ENCODE measurements around the gene DEPP1. TPM values are rescaled to one million over a fixed set of nuclear protein-coding genes. Genes with fewer than 3 reads are reported as not detected.

Gene DEPP1
- total RNA-seq, 1 experiment from 2014 or later = 0.64 TPM

GRCh38 chr10:44968091-44968490, 10.5 kb downstream of the DEPP1 start:
- DNase-seq (ENCODE audit: extremely low read depth, low read depth) = no peak

DNA sequence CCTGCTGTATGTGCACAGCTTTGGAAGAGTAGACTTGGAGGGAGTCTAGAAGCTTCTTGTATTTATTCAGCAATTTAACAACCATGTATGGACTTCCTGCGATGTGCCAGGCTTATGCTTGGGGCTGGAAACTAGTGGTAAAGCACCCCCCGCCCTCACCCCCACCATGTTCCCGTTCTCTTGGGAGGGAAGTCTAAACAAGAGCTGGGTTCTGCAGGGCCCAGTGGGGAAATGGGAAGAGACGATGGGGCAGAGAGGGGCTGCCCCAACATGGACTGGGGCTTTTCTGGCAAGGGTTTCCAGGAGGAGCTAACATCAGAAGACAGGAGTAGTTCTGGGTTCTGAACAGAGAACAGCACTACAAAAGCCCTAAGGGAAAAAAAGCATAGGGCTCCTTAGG, 11.0 kb downstream of the DEPP1 start:
- no peak for DNase-seq (ENCODE audit: extremely low read depth, low read depth)

DNA sequence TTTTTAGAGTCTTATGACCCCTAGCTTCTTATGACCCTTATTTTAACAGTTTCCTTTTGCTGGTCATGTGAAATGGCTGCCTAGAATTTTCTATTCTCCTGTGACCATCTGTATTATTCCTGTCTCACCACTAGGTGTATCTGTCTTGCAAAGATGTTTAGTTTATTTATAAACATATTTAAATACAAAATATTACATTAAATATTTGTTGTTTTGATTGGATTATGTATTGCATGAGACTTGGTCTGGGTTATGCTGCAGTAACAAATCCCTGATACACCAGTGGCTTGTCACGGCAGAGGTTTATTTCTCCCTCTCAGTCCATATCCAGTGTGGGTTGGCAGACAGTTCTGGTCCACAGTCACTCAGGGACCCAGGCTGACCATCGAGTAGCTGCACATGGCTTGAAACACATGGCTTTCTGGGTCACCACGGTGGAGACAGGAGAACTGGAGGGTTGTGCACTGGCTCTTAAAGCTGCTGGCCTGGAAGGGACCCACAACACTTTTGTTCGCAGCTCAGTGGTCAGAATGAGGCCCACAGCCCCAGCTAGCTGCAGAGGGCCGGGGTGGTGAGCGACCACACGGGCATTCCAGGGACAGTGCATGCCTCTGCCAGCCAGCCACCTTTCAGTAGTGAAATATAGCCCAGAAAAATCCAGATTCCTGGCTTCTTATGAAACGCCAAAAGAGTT, 11.6 kb downstream of the DEPP1 start:
- no peak for DNase-seq (ENCODE audit: extremely low read depth, low read depth)

- no peak for DNase-seq (ENCODE audit: extremely low read depth, low read depth)
Measured at GRCh38 chr10:44966129-44966815, 12.3 kb downstream of the DEPP1 start.

- no peak for DNase-seq (ENCODE audit: extremely low read depth, low read depth)
Measured at GRCh38 chr10:44965651-44966097, 12.9 kb downstream of the DEPP1 start.

GRCh38 chr10:44965104-44965503, 13.5 kb downstream of the DEPP1 start:
- DNase-seq (ENCODE audit: extremely low read depth, low read depth) = no peak

DNA sequence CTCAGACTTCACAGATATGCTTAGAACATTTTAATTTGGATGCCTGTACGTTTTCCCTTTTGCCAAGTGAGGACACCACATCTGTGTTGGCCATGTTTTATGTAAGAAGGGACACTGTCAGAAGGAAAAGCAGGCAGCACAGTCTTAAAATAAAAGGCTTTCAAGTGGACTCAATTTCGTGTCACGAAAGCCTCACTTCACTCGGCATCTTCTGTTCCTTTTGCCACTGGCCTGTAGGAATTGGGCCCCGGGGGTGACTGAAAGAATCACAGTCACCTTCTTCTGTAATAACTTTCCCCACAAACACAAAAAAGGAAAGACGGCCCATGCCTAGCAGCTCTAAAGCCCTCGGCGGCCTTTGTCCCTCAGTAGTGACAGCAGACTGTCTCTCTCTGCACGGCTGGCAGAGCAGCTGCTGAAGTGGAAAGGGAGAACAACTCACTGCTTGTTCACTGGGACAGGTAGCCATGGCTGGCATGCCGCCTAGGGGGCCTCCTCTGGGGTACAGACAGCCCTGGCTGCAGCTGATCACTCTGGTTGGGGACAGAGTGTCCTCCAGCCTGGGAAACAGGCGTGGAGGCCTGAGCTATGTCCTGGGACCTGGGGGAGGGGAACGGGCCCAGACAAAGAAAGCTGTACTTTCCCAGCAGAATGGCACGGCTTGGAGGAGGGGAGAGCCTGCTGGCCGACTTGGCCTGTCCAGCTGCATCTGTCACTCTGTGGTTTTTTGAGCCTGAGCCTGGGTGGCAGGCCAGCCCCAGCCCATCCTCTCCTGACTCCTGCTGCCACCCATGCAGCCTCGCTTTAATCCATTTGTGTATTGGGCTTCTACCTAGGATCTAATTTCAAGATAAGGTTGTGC, 14.6 kb downstream of the DEPP1 start:
- no peak for DNase-seq (ENCODE audit: extremely low read depth, low read depth)

DNA sequence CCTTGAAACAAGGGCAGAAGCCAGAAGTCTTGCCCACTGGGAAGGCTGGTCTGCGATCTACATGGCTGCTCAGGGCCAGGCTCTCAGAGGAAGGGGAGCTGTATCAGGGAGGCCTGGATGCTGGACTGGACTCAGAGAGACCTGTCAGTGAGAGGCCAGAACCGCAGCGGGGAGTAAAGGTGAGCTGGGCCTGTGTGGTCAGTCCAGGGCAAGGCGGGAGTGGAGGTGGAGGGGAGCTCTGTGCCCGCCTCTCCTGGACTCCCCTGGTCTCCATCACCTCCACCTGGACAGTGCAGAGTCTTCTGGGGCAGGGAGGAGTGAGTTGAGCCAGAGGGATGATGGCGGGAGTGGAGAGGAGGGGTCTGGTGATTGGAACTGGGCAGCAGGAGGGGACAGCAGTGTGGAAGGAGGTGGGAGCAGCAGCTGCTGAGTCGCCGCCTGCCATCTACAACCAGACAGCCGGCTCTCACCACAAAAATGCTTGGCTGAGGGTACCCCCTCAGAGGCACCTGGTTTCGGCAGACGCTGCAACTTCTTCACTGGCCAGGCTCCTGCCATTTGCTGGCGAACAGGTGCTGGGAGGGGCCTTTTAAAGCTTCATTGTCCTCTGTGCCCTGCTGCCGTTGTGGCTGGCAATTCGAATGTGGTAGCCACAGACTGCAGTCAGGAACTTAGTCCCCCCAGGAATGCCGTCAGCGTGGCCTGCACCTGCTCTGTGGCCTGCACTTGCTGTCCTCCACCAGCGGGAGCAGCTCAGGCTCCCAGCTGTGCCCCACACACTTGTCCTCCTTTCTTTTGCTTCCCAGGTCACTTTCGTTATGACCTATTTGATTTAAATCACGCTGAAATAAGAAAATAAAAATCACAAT, 15.5 kb downstream of the DEPP1 start:
- no peak for DNase-seq (ENCODE audit: extremely low read depth, low read depth)

GRCh38 chr10:44961931-44962750, 16.5 kb downstream of the DEPP1 start:
- no peak for DNase-seq (ENCODE audit: extremely low read depth, low read depth)

DNA sequence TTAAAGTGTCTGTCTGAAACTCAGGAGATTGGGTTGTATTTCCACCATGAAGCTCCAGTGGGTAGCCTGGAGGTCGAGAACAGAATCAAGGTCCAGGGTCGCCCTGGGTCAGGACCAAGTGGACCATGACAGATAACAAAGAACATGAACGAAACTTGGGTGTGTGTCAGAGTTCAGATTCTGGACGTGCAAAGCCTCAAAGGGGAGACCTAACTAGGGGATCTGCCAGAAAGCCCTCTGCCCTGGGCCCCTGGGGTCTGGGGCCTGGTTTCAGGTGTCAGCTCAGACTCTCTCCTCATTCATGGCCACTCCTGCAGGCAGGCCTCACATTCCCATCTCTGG, 17.4 kb downstream of the DEPP1 start:
- DNase-seq (ENCODE audit: extremely low read depth, low read depth) = no peak

DNA sequence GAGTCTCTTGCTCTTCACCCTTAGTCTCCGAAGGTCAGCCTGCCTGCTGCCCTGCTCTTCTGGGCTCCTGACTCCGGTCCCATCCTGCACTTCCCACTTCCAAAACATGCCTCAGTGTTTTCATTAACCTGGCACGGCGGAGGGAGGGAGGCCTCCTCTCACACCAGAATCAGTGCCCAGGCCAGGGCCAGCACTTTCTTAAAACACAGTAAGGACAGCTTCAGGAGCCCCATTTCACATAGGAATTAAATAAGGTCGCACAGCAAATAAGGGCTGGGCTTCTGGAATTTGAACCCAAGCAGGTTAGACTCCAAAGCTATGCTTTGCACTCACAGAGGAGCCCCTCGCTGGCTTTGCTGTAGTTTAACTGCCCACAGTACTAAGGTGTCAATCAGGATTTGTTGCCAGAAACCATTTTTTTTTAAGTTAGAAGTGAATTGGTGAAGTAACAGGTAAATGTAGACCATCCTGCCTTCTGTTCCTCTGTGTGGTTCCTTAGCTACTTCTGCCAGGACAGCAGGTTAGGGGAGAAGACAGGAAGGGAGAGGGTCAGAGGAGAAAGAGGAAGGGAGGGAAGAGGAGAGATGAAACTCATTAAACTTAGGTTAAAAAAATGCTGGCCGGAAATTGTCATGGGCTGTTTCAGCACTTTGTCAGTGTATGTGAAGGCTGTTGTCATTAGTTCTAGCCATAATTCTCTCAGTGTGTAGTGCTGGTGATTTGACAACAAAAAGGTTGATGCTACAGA, 18.0 kb downstream of the DEPP1 start:
- no peak for DNase-seq (ENCODE audit: extremely low read depth, low read depth)

GRCh38 chr10:44960088-44960460, 18.5 kb downstream of the DEPP1 start:
- DNase-seq (ENCODE audit: extremely low read depth, low read depth) = no peak

- DNase-seq (ENCODE audit: extremely low read depth, low read depth) = peak; percentile 81
Measured at GRCh38 chr10:44959247-44960087, 19.1 kb downstream of the DEPP1 start, which contains the start of gene RASSF4. Gene RASSF4 (plus strand): TSS chr10:44959802. CDS start chr10:44970203, 10,401 bp downstream.

DNA sequence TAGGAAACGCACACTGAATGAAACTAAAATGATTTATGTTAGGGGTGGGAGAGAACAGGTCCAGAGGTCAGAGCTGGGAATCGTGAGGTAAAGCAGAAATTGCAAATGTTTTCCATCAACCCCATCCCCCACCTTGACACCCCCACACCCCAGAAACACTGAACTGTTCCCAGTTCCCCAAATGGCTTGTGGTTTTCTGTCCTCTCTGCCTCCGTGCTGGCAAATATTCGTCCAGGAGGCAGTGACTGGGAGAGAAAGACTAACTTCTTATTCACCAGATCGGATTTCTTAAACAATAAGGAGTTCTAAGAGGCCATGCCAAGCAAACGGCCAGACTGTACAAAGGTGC, 19.7 kb downstream of the DEPP1 start:
- no peak for DNase-seq (ENCODE audit: extremely low read depth, low read depth)

GRCh38 chr10:44958196-44958897, 20.3 kb downstream of the DEPP1 start:
- DNase-seq (ENCODE audit: extremely low read depth, low read depth) = peak; percentile 17

- DNase-seq (ENCODE audit: extremely low read depth, low read depth) = no peak
Measured at GRCh38 chr10:44956717-44957706, 21.6 kb downstream of the DEPP1 start.
